Measurements from ENCODE around the gene NCBP1.

Gene NCBP1

GRCh38 chr9:97627624-97628023, 6.0 kb upstream of the NCBP1 start:
- TF ChIP-seq FOXP2 (optimal IDR thresholded peaks at IDR 0.05; ENCODE audit: borderline replicate concordance, extremely low read depth, extremely low read length, insufficient read depth) (no peak), POLR2AphosphoS5 (IDR thresholded peaks at IDR 0.05; ENCODE audit: low read depth, low read length) (no peak), SIN3A (IDR thresholded peaks at IDR 0.05; ENCODE audit: borderline replicate concordance, insufficient read depth, low read length) (no peak), REST (IDR thresholded peaks at IDR 0.05; ENCODE audit: insufficient read depth in 1 of 2, low read depth in 2 of 2, low read length in 2 of 2) (no peak), TAF1 (IDR thresholded peaks at IDR 0.05; ENCODE audit: borderline replicate concordance, insufficient read depth, low read length) (no peak)

GRCh38 chr9:97628668-97629067, 5.0 kb upstream of the NCBP1 start:
- TF ChIP-seq SIN3A (IDR thresholded peaks at IDR 0.05; ENCODE audit: borderline replicate concordance, insufficient read depth, low read length) (no peak), TAF1 (IDR thresholded peaks at IDR 0.05; ENCODE audit: borderline replicate concordance, insufficient read depth, low read length) (no peak), REST (IDR thresholded peaks at IDR 0.05; ENCODE audit: insufficient read depth in 1 of 2, low read depth in 2 of 2, low read length in 2 of 2) (no peak), FOXP2 (optimal IDR thresholded peaks at IDR 0.05; ENCODE audit: borderline replicate concordance, extremely low read depth, extremely low read length, insufficient read depth) (no peak), POLR2AphosphoS5 (IDR thresholded peaks at IDR 0.05; ENCODE audit: low read depth, low read length) (no peak)

GRCh38 chr9:97629156-97629555, 4.5 kb upstream of the NCBP1 start:
- TF ChIP-seq FOXP2 (optimal IDR thresholded peaks at IDR 0.05; ENCODE audit: borderline replicate concordance, extremely low read depth, extremely low read length, insufficient read depth), result no peak
- no peak for TF ChIP-seq POLR2AphosphoS5 (IDR thresholded peaks at IDR 0.05; ENCODE audit: low read depth, low read length)
- no peak for TF ChIP-seq SIN3A (IDR thresholded peaks at IDR 0.05; ENCODE audit: borderline replicate concordance, insufficient read depth, low read length)

- TF ChIP-seq FOXP2 (optimal IDR thresholded peaks at IDR 0.05; ENCODE audit: borderline replicate concordance, extremely low read depth, extremely low read length, insufficient read depth) (no peak), SIN3A (IDR thresholded peaks at IDR 0.05; ENCODE audit: borderline replicate concordance, insufficient read depth, low read length) (no peak), REST (IDR thresholded peaks at IDR 0.05; ENCODE audit: insufficient read depth in 1 of 2, low read depth in 2 of 2, low read length in 2 of 2) (no peak), TAF1 (IDR thresholded peaks at IDR 0.05; ENCODE audit: borderline replicate concordance, insufficient read depth, low read length) (no peak), POLR2AphosphoS5 (IDR thresholded peaks at IDR 0.05; ENCODE audit: low read depth, low read length) (no peak)
Measured at GRCh38 chr9:97630591-97630990, 3.0 kb upstream of the NCBP1 start.

- no peak for TF ChIP-seq FOXP2 (optimal IDR thresholded peaks at IDR 0.05; ENCODE audit: borderline replicate concordance, extremely low read depth, extremely low read length, insufficient read depth)
- TF ChIP-seq SIN3A (IDR thresholded peaks at IDR 0.05; ENCODE audit: borderline replicate concordance, insufficient read depth, low read length), result no peak
- TF ChIP-seq REST (IDR thresholded peaks at IDR 0.05; ENCODE audit: insufficient read depth in 1 of 2, low read depth in 2 of 2, low read length in 2 of 2), result no peak
- no peak for TF ChIP-seq POLR2AphosphoS5 (IDR thresholded peaks at IDR 0.05; ENCODE audit: low read depth, low read length)
- TF ChIP-seq TAF1 (IDR thresholded peaks at IDR 0.05; ENCODE audit: borderline replicate concordance, insufficient read depth, low read length), result no peak
Measured at GRCh38 chr9:97632248-97632984, 1.2 kb upstream of the NCBP1 start.
